HG03442 (cell line): Measurements from ENCODE around the gene CENPF.
"Not testable (repeated sequence)": the region's sequence is repeated elsewhere in the genome, so short reads cannot be mapped to it uniquely, and the experiment has no call there.

Experiments
- ATAC-seq: cut with Tn5 transposase; IDR thresholded peaks from one replicate; pipeline ENCODE4 v1.9.1; 2021; ENCODE audit warnings: mild to moderate bottlenecking, moderate library complexity; ENCODE audit not compliant: unreplicated experiment

CENPF gene

GRCh38 chr1:214582289-214582891, 20.6 kb upstream of the CENPF start:
- no peak for ATAC-seq

GRCh38 chr1:214583113-214583512, 19.9 kb upstream of the CENPF start:
- no peak for ATAC-seq

GRCh38 chr1:214583824-214584554, 19.0 kb upstream of the CENPF start:
- ATAC-seq: no peak

- ATAC-seq: peak; percentile 87
Observed at GRCh38 chr1:214584805-214585766, 17.9 kb upstream of the CENPF start.

GRCh38 chr1:214586621-214587020, 16.4 kb upstream of the CENPF start:
- no peak for ATAC-seq

GRCh38 chr1:214587165-214587564, 15.8 kb upstream of the CENPF start:
- no peak for ATAC-seq

- ATAC-seq: no peak
Observed at GRCh38 chr1:214588963-214589597, 13.9 kb upstream of the CENPF start.

GRCh38 chr1:214590696-214591095, 12.3 kb upstream of the CENPF start:
- ATAC-seq: no peak

- not testable (repeated sequence) for ATAC-seq
Observed at GRCh38 chr1:214591918-214592317, 11.1 kb upstream of the CENPF start.

GRCh38 chr1:214593158-214593557, 9.8 kb upstream of the CENPF start:
- ATAC-seq: no peak

GRCh38 chr1:214603819-214604252, 841 bp downstream of the CENPF start:
- no peak for ATAC-seq

GRCh38 chr1:214604523-214604922, 1.5 kb downstream of the CENPF start:
- ATAC-seq: no peak

- ATAC-seq: not testable (repeated sequence)
Observed at GRCh38 chr1:214605484-214605883, 2.5 kb downstream of the CENPF start.

- ATAC-seq: not testable (repeated sequence)
Observed at GRCh38 chr1:214605933-214606925, 3.2 kb downstream of the CENPF start.

- ATAC-seq: not testable (repeated sequence)
Observed at GRCh38 chr1:214607492-214608215, 4.7 kb downstream of the CENPF start.

GRCh38 chr1:214608216-214608783, 5.3 kb downstream of the CENPF start:
- not testable (repeated sequence) for ATAC-seq

- not testable (repeated sequence) for ATAC-seq
Observed at GRCh38 chr1:214608817-214609216, 5.8 kb downstream of the CENPF start.

GRCh38 chr1:214609692-214610091, 6.7 kb downstream of the CENPF start:
- ATAC-seq: no peak

- ATAC-seq: not testable (repeated sequence)
Observed at GRCh38 chr1:214610136-214610535, 7.1 kb downstream of the CENPF start.
